GM12891 (cell line): ENCODE results near the gene MACO1.

Experiments
- PAX5 ChIP-seq: IDR thresholded peaks from 2 replicates; pipeline ENCODE4 v1.6.1; 2011; ENCODE audit warnings: low read length, moderate library complexity, mild to moderate bottlenecking; ENCODE audit not compliant: insufficient read depth, severe bottlenecking
- POLR2A ChIP-seq: IDR thresholded peaks from 2 replicates; pipeline ENCODE4 v1.6.1; 2011; ENCODE audit warnings: low read depth, low read length, control low read depth
- POLR2AphosphoS5 ChIP-seq: IDR thresholded peaks from 2 replicates; pipeline ENCODE4 v1.6.1; 2011; ENCODE audit warnings: low read depth, low read length, control low read depth
- POU2F2 ChIP-seq: IDR thresholded peaks from 2 replicates; pipeline ENCODE4 v1.6.1; 2011; ENCODE audit warnings: low read depth, mild to moderate bottlenecking, control low read depth, low read length, moderate library complexity
- SPI1 ChIP-seq: IDR thresholded peaks from 2 replicates; pipeline ENCODE4 v1.6.1; 2011; ENCODE audit warnings: low read depth, low read length, control low read depth
- TAF1 ChIP-seq: IDR thresholded peaks from 2 replicates; pipeline ENCODE4 v1.6.1; 2011; ENCODE audit warnings: low read depth, low read length, control low read depth

- TF ChIP-seq POLR2AphosphoS5 (no peak), POLR2A (no peak), POU2F2 (no peak), SPI1 (no peak), TAF1 (no peak), PAX5 (no peak)
These were observed 98.3 kb downstream of the MACO1 start for GRCh38 chr1:25528881-25529517.
